ENCODE data around the gene TICAM1. TPM values are rescaled to one million over a fixed set of nuclear protein-coding genes. Genes with fewer than 3 reads are reported as not detected.
A peak's percentile ranks its signal among the peaks of the same experiment; 100 is the strongest.

TICAM1 gene
- total and polyA plus RNA-seq, 10 of the 15 experiments (the other 5 are each of a cell fraction or from before 2014, with no cell fraction given), result 0.31 to 31.1 (median 5.3) TPM

DNA sequence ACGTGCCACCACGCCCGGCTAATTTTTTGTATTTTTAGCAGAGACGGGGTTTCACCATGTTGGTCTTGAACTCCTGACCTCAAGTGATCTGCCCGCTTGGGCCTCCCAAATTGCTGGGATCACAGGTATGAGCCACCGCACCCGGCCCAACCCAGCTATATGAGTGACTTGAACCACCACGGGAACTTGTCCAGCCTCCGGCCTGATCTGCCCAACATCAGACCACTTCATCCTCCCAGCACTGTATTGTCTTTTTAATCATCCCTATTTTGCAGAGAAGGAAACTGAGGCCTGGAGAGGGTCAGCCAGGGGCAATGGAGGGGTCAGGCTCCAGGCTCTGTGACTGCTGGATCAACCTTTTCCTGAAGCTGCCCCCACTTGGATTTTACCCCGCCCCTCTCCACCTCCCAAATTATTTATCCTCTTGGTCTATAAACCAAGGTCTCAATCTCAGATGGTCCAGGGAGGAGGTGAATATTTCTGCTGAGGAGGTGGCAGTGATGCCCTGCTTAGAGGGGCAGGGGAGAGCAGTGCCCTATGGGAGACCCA, 36.8 kb upstream of the TICAM1 start:
- no peak for DNase-seq (ENCODE audit: low read depth, low spot score)
- Histone ChIP-seq H3K4me2 (ENCODE audit: control insufficient read depth, insufficient read depth) (peak overlapping the region; percentile 49; the same call in 1 of the 2 replicates), H3K9ac (ENCODE audit: control insufficient read depth, insufficient read depth, low read length) (0 out of 2 replicates have a peak overlapping the region, but pooled peaks have one; percentile 47), H3K9me3 (replicated peaks; ENCODE audit: control insufficient read depth, insufficient read depth, low read length) (no peaks in the 10 kb centered on the region), H3K79me2 (ENCODE audit: control insufficient read depth, insufficient read depth, low read length) (peaks cover 17% of the 10 kb centered on the region), H4K20me1 (ENCODE audit: control insufficient read depth, insufficient read depth) (no peaks in the 10 kb centered on the region), H3K4me3 (peak overlapping the region; percentile 98; the same call in 1 of the 2 replicates), H3K27ac (ENCODE audit: control insufficient read depth, insufficient read depth) (no peak overlapping the region; the same call in 1 of the 2 replicates), H2AFZ (ENCODE audit: control insufficient read depth, low read depth, low read length) (no peak overlapping the region), H3K27me3 (replicated peaks in 1 of 2; ENCODE audit: control insufficient read depth in 2 of 2, insufficient read depth in 2 of 2, low read length in 1 of 2) (no peaks in the 10 kb centered on the region), H3K4me1 (ENCODE audit: control insufficient read depth, insufficient read depth, low read length) (peaks cover 9% of the 10 kb centered on the region), H3K36me3 (ENCODE audit: control insufficient read depth in 2 of 2, insufficient read depth in 2 of 2, low read length in 1 of 2) (no peaks in the 10 kb centered on the region; a peak in 1 of 4 replicates)
- no peak for ATAC-seq
- POLR2A ChIA-PET, result interaction anchor here (2.5 to 2.6 kb wide), 2 partner anchors 38 to 43 kb away, joined by 12 to 19 read pairs; partner anchors contain the start of gene TICAM1
- no peak for FAIRE-seq
- in situ Hi-C loops (cut with MboI) (no loop called here), intact Hi-C loops (cut with micrococcal nuclease; ENCODE audit: unreplicated experiment) (loop anchor here (10.0 kb wide), 1 partner anchor 96 kb away; the partner anchor contains the start of gene KDM4B)
- no TSS peak for BruUV-seq (replicated peaks)
- RAD21 ChIA-PET (ENCODE audit: unreplicated experiment), result interaction anchor here (0.8 to 8.5 kb wide), 5 partner anchors 37 to 78 kb away, joined by 3 to 79 read pairs (median 4); no protein-coding TSS in a partner anchor
- CTCF ChIA-PET, result interaction anchor here (1.3 to 11.0 kb wide), 7 partner anchors 17 to 163 kb away, joined by 3 to 171 read pairs (median 12); partner anchors contain the start of gene FEM1A
- SMC1A ChIA-PET (ENCODE audit: uncharacterized antibody, unreplicated experiment), result interaction anchor here (0.9 to 3.9 kb wide), 6 partner anchors 14 to 96 kb away, joined by 3 to 22 read pairs (median 8); no protein-coding TSS in a partner anchor
- TF ChIP-seq, protein P1, sequence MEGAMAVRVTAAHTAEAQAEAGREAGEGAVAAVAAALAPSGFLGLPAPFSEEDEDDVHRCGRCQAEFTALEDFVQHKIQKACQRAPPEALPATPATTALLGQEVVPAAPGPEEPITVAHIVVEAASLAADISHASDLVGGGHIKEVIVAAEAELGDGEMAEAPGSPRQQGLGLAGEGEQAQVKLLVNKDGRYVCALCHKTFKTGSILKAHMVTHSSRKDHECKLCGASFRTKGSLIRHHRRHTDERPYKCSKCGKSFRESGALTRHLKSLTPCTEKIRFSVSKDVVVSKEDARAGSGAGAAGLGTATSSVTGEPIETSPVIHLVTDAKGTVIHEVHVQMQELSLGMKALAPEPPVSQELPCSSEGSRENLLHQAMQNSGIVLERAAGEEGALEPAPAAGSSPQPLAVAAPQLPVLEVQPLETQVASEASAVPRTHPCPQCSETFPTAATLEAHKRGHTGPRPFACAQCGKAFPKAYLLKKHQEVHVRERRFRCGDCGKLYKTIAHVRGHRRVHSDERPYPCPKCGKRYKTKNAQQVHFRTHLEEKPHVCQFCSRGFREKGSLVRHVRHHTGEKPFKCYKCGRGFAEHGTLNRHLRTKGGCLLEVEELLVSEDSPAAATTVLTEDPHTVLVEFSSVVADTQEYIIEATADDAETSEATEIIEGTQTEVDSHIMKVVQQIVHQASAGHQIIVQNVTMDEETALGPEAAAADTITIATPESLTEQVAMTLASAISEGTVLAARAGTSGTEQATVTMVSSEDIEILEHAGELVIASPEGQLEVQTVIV (IDR thresholded peaks at IDR 0.05; ENCODE audit: borderline replicate concordance, partially characterized antibody), result no peak
- no peak for TF ChIP-seq POU2F2 (IDR thresholded peaks at IDR 0.05; ENCODE audit: borderline replicate concordance, low read depth, low read length)
- no peak for TF ChIP-seq LARP7 (IDR thresholded peaks at IDR 0.05)
- TF ChIP-seq, protein P2, sequence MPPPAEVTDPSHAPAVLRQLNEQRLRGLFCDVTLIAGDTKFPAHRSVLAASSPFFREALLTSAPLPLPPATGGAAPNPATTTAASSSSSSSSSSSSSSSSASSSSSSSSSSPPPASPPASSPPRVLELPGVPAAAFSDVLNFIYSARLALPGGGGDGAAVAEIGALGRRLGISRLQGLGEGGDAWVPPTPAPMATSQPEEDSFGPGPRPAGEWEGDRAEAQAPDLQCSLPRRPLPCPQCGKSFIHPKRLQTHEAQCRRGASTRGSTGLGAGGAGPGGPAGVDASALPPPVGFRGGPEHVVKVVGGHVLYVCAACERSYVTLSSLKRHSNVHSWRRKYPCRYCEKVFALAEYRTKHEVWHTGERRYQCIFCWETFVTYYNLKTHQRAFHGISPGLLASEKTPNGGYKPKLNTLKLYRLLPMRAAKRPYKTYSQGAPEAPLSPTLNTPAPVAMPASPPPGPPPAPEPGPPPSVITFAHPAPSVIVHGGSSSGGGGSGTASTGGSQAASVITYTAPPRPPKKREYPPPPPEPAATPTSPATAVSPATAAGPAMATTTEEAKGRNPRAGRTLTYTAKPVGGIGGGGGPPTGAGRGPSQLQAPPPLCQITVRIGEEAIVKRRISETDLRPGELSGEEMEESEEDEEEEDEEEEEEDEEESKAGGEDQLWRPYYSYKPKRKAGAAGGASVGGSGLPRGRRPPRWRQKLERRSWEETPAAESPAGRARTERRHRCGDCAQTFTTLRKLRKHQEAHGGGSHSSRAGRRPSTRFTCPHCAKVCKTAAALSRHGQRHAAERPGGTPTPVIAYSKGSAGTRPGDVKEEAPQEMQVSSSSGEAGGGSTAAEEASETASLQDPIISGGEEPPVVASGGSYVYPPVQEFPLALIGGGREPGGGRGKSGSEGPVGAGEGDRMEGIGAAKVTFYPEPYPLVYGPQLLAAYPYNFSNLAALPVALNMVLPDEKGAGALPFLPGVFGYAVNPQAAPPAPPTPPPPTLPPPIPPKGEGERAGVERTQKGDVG (CRISPR knock-in tag; IDR thresholded peaks at IDR 0.05), result no peak
- TF ChIP-seq EP300 (IDR thresholded peaks at IDR 0.05; ENCODE audit: borderline replicate concordance in 1 of 2, control insufficient read depth in 1 of 2, low read depth in 2 of 2, low read length in 2 of 2), result no peak
- no peak for TF ChIP-seq RELA (IDR thresholded peaks at IDR 0.05; ENCODE audit: borderline replicate concordance, partially characterized antibody)
- no peak for TF ChIP-seq RCOR1 (conservative IDR thresholded peaks at IDR 0.05; ENCODE audit: low read depth, low read length)
- TF ChIP-seq CHD1 (IDR thresholded peaks at IDR 0.05; ENCODE audit: low read depth, low read length), result no peak
- no peak for TF ChIP-seq ZNF217 (IDR thresholded peaks at IDR 0.05)
- TF ChIP-seq YY1 (IDR thresholded peaks at IDR 0.05; ENCODE audit: low read depth, low read length), result no peak
- TF ChIP-seq RUNX3 (IDR thresholded peaks at IDR 0.05; ENCODE audit: low read length), result no peak
- 24% methylated on average over 10 of the region's 10 CpGs for WGBS (ENCODE audit: insufficient coverage, insufficient replicate concordance, low lambda C conversion rate, missing lambda C conversion rate)
